GM12892 (cell line): Measurements from ENCODE around the gene SENP1.

Experiments
- POLR2A ChIP-seq: IDR thresholded peaks from 2 replicates; pipeline ENCODE4 v1.6.1; 2011; ENCODE audit warnings: low read depth, low read length, control low read depth
- POLR2AphosphoS5 ChIP-seq: IDR thresholded peaks from 2 replicates; pipeline ENCODE4 v1.6.1; 2011; ENCODE audit warnings: low read depth, low read length, control low read depth

DNA sequence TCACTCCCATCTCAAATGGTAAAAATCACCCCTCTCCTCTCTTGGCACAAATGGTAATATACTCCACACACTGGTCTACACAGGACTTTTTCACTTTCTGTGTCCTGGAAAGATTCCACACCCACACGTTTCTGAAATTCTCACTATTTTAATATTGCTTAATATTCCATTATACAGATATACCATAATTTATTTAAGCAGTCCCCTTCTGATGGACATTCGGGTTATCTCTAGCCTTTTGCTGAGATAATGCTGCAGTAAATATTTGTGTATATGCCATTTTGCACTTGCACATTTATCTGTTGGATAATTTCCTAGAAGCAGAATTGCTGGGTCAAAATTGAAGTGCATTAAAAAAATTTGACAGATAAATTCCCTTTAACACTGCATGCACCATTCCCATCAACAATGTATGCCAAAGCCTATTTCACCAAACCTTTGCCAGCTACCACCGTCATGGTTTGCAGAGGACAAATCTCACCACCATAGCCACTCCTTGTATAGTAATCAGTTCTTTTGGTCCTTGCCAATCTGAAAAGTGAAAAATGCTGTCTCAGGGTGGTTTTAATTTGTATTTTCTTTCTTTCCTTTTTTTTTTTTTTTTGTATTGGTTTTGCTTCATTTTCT lies 86.1 kb downstream of the SENP1 start:
- no peak for TF ChIP-seq POLR2AphosphoS5
- TF ChIP-seq POLR2A: no peak
